IPS-18a (cell line): Measurements from ENCODE around the gene ATP10A.

Source experiments
- H3K27ac ChIP-seq: one replicate; pipeline ENCODE4 v1.5.1; 2013; ENCODE audit warnings: low read length
- H3K27me3 ChIP-seq: one replicate; pipeline ENCODE4 v1.6.1; 2013; ENCODE audit warnings: mild to moderate bottlenecking, low read length; ENCODE audit not compliant: control insufficient read depth, insufficient read depth
- H3K36me3 ChIP-seq: one replicate; pipeline ENCODE4 v1.6.1; 2013; ENCODE audit warnings: low read depth, low read length; ENCODE audit not compliant: control insufficient read depth
- H3K4me1 ChIP-seq: one replicate; pipeline ENCODE4 v1.6.1; 2013; ENCODE audit warnings: low read depth, low read length; ENCODE audit not compliant: control insufficient read depth
- H3K4me3 ChIP-seq: one replicate; pipeline ENCODE4 v1.5.1; 2013; ENCODE audit warnings: low read length
- H3K9ac ChIP-seq: one replicate; pipeline ENCODE4 v1.6.1; 2013; ENCODE audit warnings: mild to moderate bottlenecking, low read length, moderate library complexity
- H3K9me3 ChIP-seq: one replicate; pipeline ENCODE4 v1.6.1; 2013; ENCODE audit warnings: low read depth, low read length; ENCODE audit not compliant: control insufficient read depth

Gene ATP10A

DNA sequence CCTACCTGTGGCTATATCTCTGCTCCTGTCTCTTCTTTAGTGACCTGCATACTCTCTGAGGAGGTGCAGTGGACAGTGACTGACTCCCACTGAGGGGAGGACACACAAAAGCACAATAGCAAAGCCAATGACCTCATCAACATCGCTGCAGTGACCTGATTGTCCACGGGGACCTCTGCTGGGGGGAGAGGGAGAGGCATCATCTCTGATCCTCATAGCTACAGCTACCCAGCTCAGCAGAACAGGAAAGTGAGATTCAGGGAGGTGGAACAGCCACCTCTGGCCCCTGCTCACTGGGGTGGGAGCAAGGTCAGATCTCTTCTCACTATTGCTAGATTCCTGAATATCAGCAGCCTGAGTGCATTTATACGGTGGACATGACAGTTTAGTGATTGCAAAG, 179.2 kb downstream of the ATP10A start:
- Histone ChIP-seq H3K27ac (no peak overlapping the region), H3K4me1 (no peaks in the 10 kb centered on the region), H3K4me3 (no peak overlapping the region), H3K27me3 (no peaks in the 10 kb centered on the region), H3K36me3 (no peaks in the 10 kb centered on the region), H3K9me3 (no peaks in the 10 kb centered on the region), H3K9ac (no peak overlapping the region)

DNA sequence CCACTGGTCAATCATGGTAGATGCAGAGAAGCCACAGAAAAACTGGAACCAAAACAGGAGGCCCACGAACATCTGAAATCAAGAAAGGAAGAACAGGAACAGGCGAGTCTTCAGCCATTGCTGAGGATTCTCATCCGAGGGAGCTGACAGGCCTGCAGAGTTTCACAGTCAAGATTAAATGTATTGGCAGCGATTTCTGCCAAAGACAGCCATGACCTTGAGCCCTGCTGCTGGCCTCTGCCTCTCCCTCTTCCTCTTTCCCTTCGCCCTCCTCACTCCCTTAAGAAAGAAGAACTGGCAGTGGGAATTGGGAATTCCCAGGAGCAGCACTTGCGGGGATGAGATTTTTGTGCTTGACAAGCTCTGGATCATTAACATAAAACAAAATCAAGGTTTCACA, 179.7 kb downstream of the ATP10A start:
- Histone ChIP-seq H3K36me3 (no peaks in the 10 kb centered on the region), H3K9ac (no peak overlapping the region)

DNA sequence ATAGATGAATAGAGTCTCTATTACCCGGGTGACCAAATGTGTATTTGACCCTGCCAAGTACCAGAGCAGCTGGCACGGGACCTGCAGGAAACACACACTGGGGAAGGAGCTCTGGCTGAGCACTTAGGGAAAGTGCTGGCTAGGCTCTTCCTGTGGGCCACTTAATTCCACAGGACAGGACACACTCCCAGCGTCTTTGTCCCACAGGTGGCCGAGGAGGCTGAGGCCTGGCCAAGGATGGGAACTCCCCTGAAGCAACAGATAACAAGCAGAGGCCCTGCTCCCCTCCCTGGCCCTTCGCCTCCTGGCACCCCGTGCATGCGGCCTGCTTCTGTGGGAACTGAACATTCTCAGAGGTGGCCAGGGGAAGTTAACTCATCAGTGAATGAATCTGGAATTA, 180.8 kb downstream of the ATP10A start:
- Histone ChIP-seq H3K9me3 (no peaks in the 10 kb centered on the region), H3K4me3 (no peak overlapping the region), H3K36me3 (no peaks in the 10 kb centered on the region), H3K27ac (no peak overlapping the region), H3K9ac (no peak overlapping the region), H3K27me3 (no peaks in the 10 kb centered on the region), H3K4me1 (peaks cover 8% of the 10 kb centered on the region)

More for the DNA sequence above, 179.7 kb downstream of the ATP10A start:
- H3K27ac ChIP-seq, result no peak overlapping the region
- no peaks in the 10 kb centered on the region for H3K4me1 ChIP-seq
- H3K9me3 ChIP-seq, result no peaks in the 10 kb centered on the region
- no peak overlapping the region for H3K4me3 ChIP-seq
- H3K27me3 ChIP-seq, result no peaks in the 10 kb centered on the region

DNA sequence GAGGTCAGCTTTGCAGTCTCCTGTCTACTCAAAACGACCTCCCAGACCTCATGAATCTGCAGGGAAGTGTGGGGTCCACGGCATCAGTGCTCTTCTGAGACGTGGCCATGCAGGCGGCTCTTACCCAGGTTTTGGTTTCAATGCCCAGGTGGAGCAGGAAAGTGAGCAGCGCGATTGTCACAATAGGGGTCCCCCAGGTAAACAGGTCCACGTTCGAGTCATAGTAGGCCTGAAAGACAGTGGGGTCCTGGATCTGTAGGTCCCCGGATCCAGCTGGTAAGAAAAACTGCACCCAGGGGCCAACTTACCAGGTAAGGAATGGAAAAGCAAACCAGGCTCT, 182.5 kb downstream of the ATP10A start:
- Histone ChIP-seq H3K27me3 (no peaks in the 10 kb centered on the region), H3K36me3 (no peaks in the 10 kb centered on the region), H3K9ac (no peak overlapping the region), H3K4me3 (no peak overlapping the region), H3K4me1 (peaks cover 8% of the 10 kb centered on the region), H3K9me3 (no peaks in the 10 kb centered on the region), H3K27ac (no peak overlapping the region)

DNA sequence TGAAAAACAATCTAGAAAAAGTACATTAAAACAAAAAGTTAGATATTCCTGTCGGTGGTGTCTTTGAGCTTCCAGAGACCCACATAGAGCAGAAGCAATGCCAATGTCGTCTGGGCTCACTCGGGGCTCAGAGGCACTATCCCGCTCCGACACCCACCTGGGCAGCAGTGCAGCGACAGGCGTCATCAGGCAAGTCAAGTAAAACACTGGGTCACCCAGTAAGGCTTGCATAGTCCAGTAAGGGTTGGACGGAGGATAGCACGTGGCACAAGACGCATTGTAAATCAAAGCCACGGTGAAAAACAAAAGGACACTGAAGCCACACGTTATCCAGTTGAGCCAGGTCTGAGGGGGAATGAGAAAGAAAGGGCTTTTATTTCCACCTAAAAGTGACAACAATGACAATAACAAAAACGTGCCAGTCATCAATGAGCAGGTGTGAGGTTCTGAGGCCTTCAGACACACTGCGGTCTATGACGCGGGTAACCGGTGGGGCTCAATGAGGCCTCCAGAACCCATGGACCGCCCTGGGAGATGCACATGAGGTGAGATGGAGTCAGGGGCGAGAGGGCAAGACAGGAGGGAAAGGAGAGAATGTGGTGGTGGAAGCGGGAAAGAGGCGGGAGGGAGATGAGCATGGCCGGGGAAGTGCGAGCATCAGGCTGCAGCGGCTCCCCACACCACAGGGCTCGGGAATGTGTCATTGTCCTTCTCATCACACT, 183.0 kb downstream of the ATP10A start:
- Histone ChIP-seq H3K36me3 (no peaks in the 10 kb centered on the region), H3K9ac (no peak overlapping the region), H3K4me1 (peaks cover 8% of the 10 kb centered on the region)

DNA sequence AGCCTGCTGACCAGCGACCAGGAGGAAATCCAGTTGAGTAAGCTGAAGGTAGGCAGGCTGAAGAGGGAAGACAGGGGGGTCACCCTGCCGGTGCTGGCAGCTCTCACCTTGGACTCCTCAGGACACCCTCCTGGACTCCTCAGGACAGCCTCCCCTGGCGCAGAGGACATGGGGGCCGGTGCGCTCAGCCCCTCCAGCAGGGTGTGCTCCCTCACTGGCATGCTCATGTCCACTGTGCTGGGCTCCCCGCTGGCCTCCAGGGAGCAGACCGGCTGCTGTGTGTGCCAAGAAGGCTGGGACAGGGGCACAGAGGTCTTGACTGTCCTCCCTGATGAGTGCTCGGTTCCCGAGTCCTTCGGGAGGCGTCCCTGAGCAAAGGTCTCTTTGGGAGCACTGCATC, 183.6 kb downstream of the ATP10A start:
- peaks cover 8% of the 10 kb centered on the region for H3K4me1 ChIP-seq
- H3K27ac ChIP-seq, result no peak overlapping the region
- H3K4me3 ChIP-seq, result no peak overlapping the region
- H3K27me3 ChIP-seq, result no peaks in the 10 kb centered on the region
- no peaks in the 10 kb centered on the region for H3K36me3 ChIP-seq
- no peak overlapping the region for H3K9ac ChIP-seq
- H3K9me3 ChIP-seq, result no peaks in the 10 kb centered on the region

More for the DNA sequence above, 183.0 kb downstream of the ATP10A start:
- Histone ChIP-seq H3K9me3 (no peaks in the 10 kb centered on the region), H3K27me3 (no peaks in the 10 kb centered on the region), H3K4me3 (no peak overlapping the region), H3K27ac (no peak overlapping the region)

DNA sequence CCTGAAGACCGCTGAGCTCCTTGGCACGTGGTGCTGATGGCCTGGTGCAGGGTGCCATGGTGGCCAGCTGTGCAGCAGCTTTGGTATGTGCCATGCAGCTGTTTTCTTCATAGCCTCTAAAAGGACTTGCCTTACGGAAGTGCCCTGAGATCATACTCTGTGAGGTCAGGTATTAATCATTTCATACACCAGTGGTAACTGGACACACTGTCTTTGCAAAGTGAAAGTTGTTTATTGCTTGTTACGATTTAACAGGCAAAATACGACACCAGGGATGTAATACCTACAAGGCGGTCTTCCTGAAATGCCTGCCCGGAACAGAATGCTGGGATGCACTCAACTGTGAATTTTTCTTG, 184.6 kb downstream of the ATP10A start:
- H3K9ac ChIP-seq, result no peak overlapping the region
- no peaks in the 10 kb centered on the region for H3K9me3 ChIP-seq
- H3K4me1 ChIP-seq, result peaks cover 8% of the 10 kb centered on the region
- H3K27me3 ChIP-seq, result no peaks in the 10 kb centered on the region
- H3K27ac ChIP-seq, result no peak overlapping the region
- H3K4me3 ChIP-seq, result no peak overlapping the region
- no peaks in the 10 kb centered on the region for H3K36me3 ChIP-seq

DNA sequence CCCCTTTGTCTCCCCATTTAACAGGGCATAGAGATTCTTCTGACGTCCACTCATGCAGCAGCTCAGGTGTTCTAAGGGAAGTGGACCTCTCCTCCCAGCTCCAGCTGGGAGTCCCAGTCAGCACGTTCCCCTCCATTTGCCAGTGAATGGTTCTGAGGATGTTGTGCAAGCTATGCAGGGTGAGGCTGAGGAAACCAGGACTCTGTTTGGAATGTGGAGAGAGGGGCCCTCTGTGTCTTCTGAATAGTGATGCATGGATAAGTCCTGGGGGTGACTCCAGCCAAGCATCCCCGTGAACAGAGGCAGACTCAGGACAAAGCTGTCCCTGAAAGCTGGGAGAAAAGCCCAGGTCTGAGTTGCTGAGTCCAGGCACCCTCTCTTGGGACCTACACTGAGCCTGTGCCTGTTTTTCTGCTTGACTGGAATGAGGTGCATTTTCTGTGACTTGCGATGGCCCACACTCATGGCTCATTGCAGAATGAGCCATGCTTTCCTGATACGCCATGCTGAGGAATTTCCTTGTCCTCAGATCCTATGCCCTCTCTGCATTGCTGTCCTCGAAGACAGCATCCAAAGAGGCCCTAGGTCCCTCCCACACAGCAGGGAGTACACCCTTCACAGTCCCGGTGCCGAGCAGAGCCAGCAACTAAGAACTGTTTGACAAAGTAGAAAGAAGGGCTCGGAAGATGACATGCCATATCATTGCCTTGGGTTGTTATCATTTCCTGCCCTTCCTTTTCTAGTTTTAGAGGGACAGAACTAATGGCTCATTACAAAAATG, 185.2 kb downstream of the ATP10A start:
- Histone ChIP-seq H3K27me3 (no peaks in the 10 kb centered on the region), H3K9me3 (no peaks in the 10 kb centered on the region), H3K9ac (no peak overlapping the region), H3K27ac (no peak overlapping the region), H3K4me1 (peaks cover 8% of the 10 kb centered on the region), H3K4me3 (no peak overlapping the region), H3K36me3 (no peaks in the 10 kb centered on the region)

DNA sequence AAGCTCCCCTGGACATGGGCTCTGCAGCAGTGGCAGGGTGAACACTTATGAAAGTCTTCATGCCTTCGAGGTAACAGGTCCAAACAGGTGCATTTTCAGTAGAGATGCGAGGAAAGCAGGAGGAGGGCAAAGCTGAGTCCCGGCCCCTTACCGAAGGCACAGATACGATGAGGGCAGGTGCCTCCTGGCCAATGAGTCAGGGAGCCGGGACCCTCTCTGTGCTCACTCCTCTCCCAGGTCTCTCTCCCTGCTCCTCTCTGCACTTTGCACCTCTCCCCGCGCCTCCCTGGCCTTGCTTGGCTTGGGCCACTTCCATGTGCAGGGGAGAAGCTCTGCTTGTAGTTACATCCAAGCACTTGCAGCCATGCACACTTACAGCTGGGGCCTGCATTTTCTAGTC, 187.1 kb downstream of the ATP10A start:
- no peak overlapping the region for H3K4me3 ChIP-seq
- no peaks in the 10 kb centered on the region for H3K36me3 ChIP-seq
- no peak overlapping the region for H3K27ac ChIP-seq
- no peaks in the 10 kb centered on the region for H3K9me3 ChIP-seq
- H3K9ac ChIP-seq, result no peak overlapping the region
- H3K4me1 ChIP-seq, result peaks cover 12% of the 10 kb centered on the region
- H3K27me3 ChIP-seq, result no peaks in the 10 kb centered on the region

DNA sequence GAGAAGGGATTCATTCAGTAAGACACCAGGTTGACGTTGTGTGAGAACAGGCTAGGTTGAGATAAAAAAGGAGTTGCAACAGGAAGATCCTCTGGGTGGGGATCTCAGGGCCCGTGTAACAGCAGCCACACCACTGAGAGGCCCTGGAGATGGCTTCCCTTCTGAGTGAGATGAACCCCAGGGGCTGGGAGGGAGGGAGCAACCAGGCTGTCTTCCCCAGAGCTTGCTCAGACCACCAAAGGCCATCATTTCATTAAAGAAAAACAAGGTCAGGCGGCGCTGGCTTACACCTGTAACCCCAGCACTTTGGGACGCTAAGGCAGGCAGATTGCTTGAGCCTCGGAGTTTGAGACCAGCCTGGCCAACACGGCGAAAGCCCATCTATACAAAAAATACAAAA, 187.7 kb downstream of the ATP10A start:
- peaks cover 19% of the 10 kb centered on the region for H3K4me1 ChIP-seq
- no peaks in the 10 kb centered on the region for H3K27me3 ChIP-seq
- H3K9me3 ChIP-seq, result no peaks in the 10 kb centered on the region
- no peak overlapping the region for H3K4me3 ChIP-seq
- no peaks in the 10 kb centered on the region for H3K36me3 ChIP-seq
- no peak overlapping the region for H3K9ac ChIP-seq
- H3K27ac ChIP-seq, result no peak overlapping the region

DNA sequence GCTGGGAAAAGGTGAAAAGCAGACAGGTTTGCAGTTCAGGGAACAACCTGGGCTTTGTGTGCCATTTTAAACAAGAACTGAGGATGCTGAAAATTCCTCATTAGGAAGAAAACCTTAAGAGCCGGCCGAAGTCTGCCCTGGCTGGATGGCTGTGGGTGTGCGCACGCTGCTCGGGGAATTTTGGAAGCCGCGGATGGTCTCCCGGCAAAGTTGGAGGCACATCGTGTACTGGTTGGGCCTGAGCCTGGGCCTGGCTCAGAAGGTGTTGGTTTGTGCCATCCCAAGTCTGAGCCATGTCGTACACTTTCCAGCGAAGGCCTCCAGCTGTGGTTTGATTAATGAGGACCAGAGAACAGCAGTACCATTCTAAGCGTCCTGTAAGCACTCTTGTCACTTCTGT, 188.2 kb downstream of the ATP10A start:
- Histone ChIP-seq H3K4me1 (peaks cover 20% of the 10 kb centered on the region), H3K9me3 (no peaks in the 10 kb centered on the region), H3K27me3 (no peaks in the 10 kb centered on the region), H3K9ac (no peak overlapping the region), H3K4me3 (no peak overlapping the region), H3K36me3 (no peaks in the 10 kb centered on the region), H3K27ac (no peak overlapping the region)

DNA sequence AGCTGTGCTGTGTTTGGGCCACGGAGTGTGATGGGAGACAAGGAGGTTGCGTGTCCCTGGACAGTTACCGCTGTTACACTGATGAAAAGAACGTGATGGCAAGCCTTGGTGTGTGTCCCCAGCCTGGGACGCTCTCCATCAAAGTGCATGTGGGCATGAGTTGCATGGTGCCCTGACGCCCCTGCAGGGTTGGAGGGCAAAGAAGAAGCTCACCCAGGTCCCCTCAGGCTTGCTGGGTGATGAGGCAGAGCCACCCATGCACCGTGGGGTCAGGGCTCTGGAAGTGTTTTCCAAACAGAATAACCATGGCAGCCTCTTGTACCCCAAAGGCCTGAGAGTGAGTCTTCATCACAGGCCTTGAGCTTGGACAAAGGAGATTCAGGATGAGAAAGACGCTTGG, 189.2 kb downstream of the ATP10A start:
- no peak overlapping the region for H3K9ac ChIP-seq
- H3K27me3 ChIP-seq, result no peaks in the 10 kb centered on the region

More for the DNA sequence above, 189.2 kb downstream of the ATP10A start:
- no peaks in the 10 kb centered on the region for H3K9me3 ChIP-seq
- H3K27ac ChIP-seq, result no peak overlapping the region
- no peak overlapping the region for H3K4me3 ChIP-seq
- H3K4me1 ChIP-seq, result peaks cover 29% of the 10 kb centered on the region
- H3K36me3 ChIP-seq, result no peaks in the 10 kb centered on the region
